Endothelial cell (in vitro differentiated cells): ENCODE measurements around the gene COG7. TPM values are rescaled to one million over a fixed set of nuclear protein-coding genes. Genes with fewer than 3 reads are reported as not detected.
"Not testable (repeated sequence)": the region's sequence is repeated elsewhere in the genome, so short reads cannot be mapped to it uniquely, and the experiment has no call there.

Experiments used
- DNase-seq: peaks from one replicate; pipeline ENCODE4 v3.0.0; 2021; ENCODE audit warnings: low spot score
- H3K27ac Mint-ChIP-seq: one replicate; pipeline ENCODE4 v1.8.0; 2021; ENCODE audit warnings: mixed read lengths, inconsistent platforms; ENCODE audit not compliant: unreplicated experiment
- H3K27me3 Mint-ChIP-seq: one replicate; pipeline ENCODE4 v1.8.0; 2021; ENCODE audit warnings: mild to moderate bottlenecking, moderate library complexity, mixed read lengths, inconsistent platforms; ENCODE audit not compliant: unreplicated experiment
- H3K36me3 Mint-ChIP-seq: one replicate; pipeline ENCODE4 v1.8.0; 2021; ENCODE audit warnings: mild to moderate bottlenecking, low read depth, mixed read lengths, inconsistent platforms; ENCODE audit not compliant: unreplicated experiment
- H3K4me1 Mint-ChIP-seq: one replicate; pipeline ENCODE4 v1.8.0; 2021; ENCODE audit warnings: mild to moderate bottlenecking, mixed read lengths, inconsistent platforms; ENCODE audit not compliant: unreplicated experiment
- H3K4me3 Mint-ChIP-seq: one replicate; pipeline ENCODE4 v1.8.0; 2021; ENCODE audit warnings: mild to moderate bottlenecking, mixed read lengths, inconsistent platforms; ENCODE audit not compliant: unreplicated experiment
- H3K9me3 Mint-ChIP-seq: one replicate; pipeline ENCODE4 v1.8.0; 2021; ENCODE audit warnings: mixed read lengths, inconsistent platforms; ENCODE audit not compliant: unreplicated experiment
- CTCF ChIP-seq: fragments of 200-600 bp; sonication (generic); IDR thresholded peaks from one replicate; pipeline ENCODE4 v1.5.0; 2021; ENCODE audit warnings: antibody characterized with exemption; ENCODE audit not compliant: unreplicated experiment
- total RNA-seq: library from RNA; stranded (reverse); fragmentation: NEBNext Ultra II Directional; extraction: Animal tissue kit (Norgen Biotek cat#: 25700); gene quantifications from one replicate; pipeline ENCODE4 v1.2.1, GENCODE V29; 2021; ENCODE audit not compliant: unreplicated experiment

COG7 gene
- total RNA-seq, 1 donor from 2014 or later: 10.1 TPM

GRCh38 chr16:23465179-23465578, 12.2 kb upstream of the COG7 start:
- Mint-ChIP-seq H3K27ac (no peak overlapping the region), H3K9me3 (no peaks in the 10 kb centered on the region), H3K27me3 (no peaks in the 10 kb centered on the region), H3K4me1 (no peaks in the 10 kb centered on the region), H3K4me3 (no peak overlapping the region), H3K36me3 (peaks cover 28% of the 10 kb centered on the region)
- no peak for TF ChIP-seq CTCF
- DNase-seq: no peak

GRCh38 chr16:23464196-23464595, 11.2 kb upstream of the COG7 start:
- Mint-ChIP-seq H3K27ac (no peak overlapping the region), H3K4me3 (no peak overlapping the region), H3K36me3 (peaks cover 18% of the 10 kb centered on the region), H3K4me1 (no peaks in the 10 kb centered on the region), H3K27me3 (no peaks in the 10 kb centered on the region), H3K9me3 (no peaks in the 10 kb centered on the region)
- no peak for DNase-seq
- no peak for TF ChIP-seq CTCF

GRCh38 chr16:23462994-23463393, 10.0 kb upstream of the COG7 start:
- H3K4me1 Mint-ChIP-seq, H3K27me3 Mint-ChIP-seq, H3K27ac Mint-ChIP-seq, H3K4me3 Mint-ChIP-seq, H3K9me3 Mint-ChIP-seq, DNase-seq: not testable (repeated sequence)
- H3K36me3 Mint-ChIP-seq: peaks cover 15% of the 10 kb centered on the region

- Mint-ChIP-seq H3K36me3 (peaks cover 3% of the 10 kb centered on the region), H3K27ac (peak overlapping the region; percentile 57), H3K27me3 (no peaks in the 10 kb centered on the region), H3K9me3 (no peaks in the 10 kb centered on the region), H3K4me3 (peak overlapping the region; percentile 96), H3K4me1 (peaks cover 9% of the 10 kb centered on the region)
- DNase-seq: no peak
- no peak for TF ChIP-seq CTCF
Observed at GRCh38 chr16:23453338-23454052, 506 bp upstream of the COG7 start.

- Mint-ChIP-seq H3K4me1 (peaks cover 9% of the 10 kb centered on the region), H3K27ac (peak overlapping the region; percentile 86), H3K36me3 (peaks cover 3% of the 10 kb centered on the region), H3K9me3 (no peaks in the 10 kb centered on the region), H3K27me3 (no peaks in the 10 kb centered on the region), H3K4me3 (peak overlapping the region; percentile 96)
- DNase-seq: no peak
- TF ChIP-seq CTCF: no peak
Observed at GRCh38 chr16:23452221-23452571, 793 bp downstream of the COG7 start.
